ENCODE data around the gene CAMSAP1.

Gene CAMSAP1

GRCh38 chr9:135814421-135815095 lies 92.8 kb downstream of the CAMSAP1 start:
- no peak for DNase-seq (ENCODE audit: low read depth, low spot score)

GRCh38 chr9:135813671-135814290 lies 93.6 kb downstream of the CAMSAP1 start:
- DNase-seq (ENCODE audit: low read depth, low spot score), result no peak

- no peak for DNase-seq (ENCODE audit: low read depth, low spot score)
Measured at GRCh38 chr9:135812961-135813360, 94.4 kb downstream of the CAMSAP1 start.

- peak; percentile 34 for DNase-seq (ENCODE audit: low read depth, low spot score)
Measured at GRCh38 chr9:135811801-135812200, 95.5 kb downstream of the CAMSAP1 start.

- no peak for DNase-seq (ENCODE audit: low read depth, low spot score)
Measured at GRCh38 chr9:135810806-135811575, 96.4 kb downstream of the CAMSAP1 start.

- DNase-seq (ENCODE audit: low read depth, low spot score), result peak; percentile 23
Measured at GRCh38 chr9:135809166-135809565, 98.2 kb downstream of the CAMSAP1 start.

GRCh38 chr9:135805422-135806022 lies 101.8 kb downstream of the CAMSAP1 start:
- DNase-seq (ENCODE audit: low read depth, low spot score), result no peak

GRCh38 chr9:135804581-135805421 lies 102.5 kb downstream of the CAMSAP1 start:
- peak; percentile 39 for DNase-seq (ENCODE audit: low read depth, low spot score)

- no peak for DNase-seq (ENCODE audit: low read depth, low spot score)
Measured at GRCh38 chr9:135803441-135803840, 103.9 kb downstream of the CAMSAP1 start.

GRCh38 chr9:135802876-135803419 lies 104.4 kb downstream of the CAMSAP1 start:
- no peak for DNase-seq (ENCODE audit: low read depth, low spot score)

- no peak for DNase-seq (ENCODE audit: low read depth, low spot score)
Measured at GRCh38 chr9:135801070-135801469, 106.3 kb downstream of the CAMSAP1 start.

- no peak for DNase-seq (ENCODE audit: low read depth, low spot score)
Measured at GRCh38 chr9:135799261-135799660, 108.1 kb downstream of the CAMSAP1 start.

GRCh38 chr9:135798263-135798585 lies 109.1 kb downstream of the CAMSAP1 start:
- DNase-seq (ENCODE audit: low read depth, low spot score), result no peak

- DNase-seq (ENCODE audit: low read depth, low spot score), result peak; percentile 67
Measured at GRCh38 chr9:135797507-135798262, 109.7 kb downstream of the CAMSAP1 start.

- DNase-seq (ENCODE audit: low read depth, low spot score), result no peak
Measured at GRCh38 chr9:135796784-135797485, 110.4 kb downstream of the CAMSAP1 start.

GRCh38 chr9:135795391-135795790 lies 112.0 kb downstream of the CAMSAP1 start:
- no peak for DNase-seq (ENCODE audit: low read depth, low spot score)

- no peak for DNase-seq (ENCODE audit: low read depth, low spot score)
Measured at GRCh38 chr9:135794361-135794885, 112.9 kb downstream of the CAMSAP1 start.

GRCh38 chr9:135794057-135794335 lies 113.3 kb downstream of the CAMSAP1 start:
- no peak for DNase-seq (ENCODE audit: low read depth, low spot score)

- DNase-seq (ENCODE audit: low read depth, low spot score), result no peak
Measured at GRCh38 chr9:135793221-135794056, 113.9 kb downstream of the CAMSAP1 start.
